Pancreas (tissue), 10 donors: Measurements from ENCODE around the gene BRAT1. TPM values are rescaled to one million over a fixed set of nuclear protein-coding genes. Genes with fewer than 3 reads are reported as not detected.

ENCODE experiments used
- ATAC-seq, 4 donors: fragments of 200-7000 bp; cut with Tn5 transposase; one replicate each; pipeline versions ENCODE4 v1.8.0 to v1.9.1; 2020; ENCODE audit warnings: mild to moderate bottlenecking in 4 of 4, moderate library complexity in 4 of 4
- DNase-seq, 6 donors: peaks; one replicate each; pipeline ENCODE4 v3.0.0-alpha.2; 2020
- FAIRE-seq: peaks from 2 replicates; lab custom pipeline; 2012; peaks lifted over from hg19 to GRCh38; lab: Jason Lieb, UNC
- H3K27ac ChIP-seq, 4 donors: fragments of 200-600 bp; sonication (generic); 1 replicate in 3 of 4; 2 replicates in 1 of 4; pipeline versions ENCODE4 v1.5.0 to v1.8.0; 2020
- H3K27me3 ChIP-seq, 4 donors: fragments of 200-600 bp; one replicate each; pipeline ENCODE4 v1.8.0; 2021
- H3K36me3 ChIP-seq, 3 donors: fragments of 200-600 bp; sonication (generic) in 1 of 3; one replicate each; pipeline versions ENCODE4 v1.5.0 to v1.8.0; 2020 to 2021
- H3K4me1 ChIP-seq, 3 donors: fragments of 200-600 bp; one replicate each; pipeline ENCODE4 v1.8.0; 2021
- H3K4me3 ChIP-seq, 4 donors: fragments of 200-600 bp; sonication (generic) in 2 of 4; one replicate each; pipeline versions ENCODE4 v1.5.0 to v1.8.0; 2020 to 2021
- H3K9me3 ChIP-seq, 4 donors: fragments of 200-600 bp; one replicate each; pipeline ENCODE4 v1.8.0; 2021
- WGBS, 2 donors: extraction: QIAGEN DNeasy Blood & Tissue Kit; methylation state at CpG; one replicate each; pipeline ENCODE4 v1.1.7; 2013; 5-methylcytosine and 5-hydroxymethylcytosine counted together
- intact Hi-C, 3 donors: fragments of 100-400 bp; cut with DNase I; formaldehyde crosslinking; loops; one replicate each; pipeline versions ENCODE4 v1.11.1 to v1.14.2; 2022
- polyA plus RNA-seq, 2 donors: library from polyadenylated mRNA; stranded (reverse); fragments of 200-250 nt; gene quantifications; one replicate each; pipeline ENCODE4 v1.2.3, GENCODE V29; 2013
- total RNA-seq, 6 donors: library from RNA; stranded (reverse); fragmentation: NEBNext Ultra II Directional in 4 of 6; extraction: Animal tissue kit (Norgen Biotek cat#: 25700) in 4 of 6; gene quantifications; one replicate each; pipeline versions ENCODE4 v1.2.1 to v1.2.4, GENCODE V29; 2021 to 2023
- TF ChIP-seq, protein P1 (sequence below), 4 donors: fragments of 200-600 bp; sonication (generic) in 3 of 4; IDR thresholded peaks; one replicate each; pipeline versions ENCODE4 v1.5.0 to v1.8.0; 2021; ENCODE audit warnings: antibody characterized with exemption in 4 of 4
- donor health status: healthy with polysubstance abuse.
- donor health status: DM: no; HTN: no; CAD: no; lungs with moderate emphysema.
- donor health status: DM: no; HTN: no; CAD: no.
- donor health status: control.
- donor health status: control.
- donor health status: Bipolar disorder and iron deficiency.
- donor health status: DM: yes; HTN: yes; CAD: no.
- donor health status: DM: no; HTN: no; CAD: no.
- donor health status: DM: no; HTN: no; CAD: no.
- donor health status: DM: yes; HTN: yes; CAD: no.

The BRAT1 gene
- total and polyA plus RNA-seq, 8 donors: 11.8 to 54.4 (median 15.2) TPM

DNA sequence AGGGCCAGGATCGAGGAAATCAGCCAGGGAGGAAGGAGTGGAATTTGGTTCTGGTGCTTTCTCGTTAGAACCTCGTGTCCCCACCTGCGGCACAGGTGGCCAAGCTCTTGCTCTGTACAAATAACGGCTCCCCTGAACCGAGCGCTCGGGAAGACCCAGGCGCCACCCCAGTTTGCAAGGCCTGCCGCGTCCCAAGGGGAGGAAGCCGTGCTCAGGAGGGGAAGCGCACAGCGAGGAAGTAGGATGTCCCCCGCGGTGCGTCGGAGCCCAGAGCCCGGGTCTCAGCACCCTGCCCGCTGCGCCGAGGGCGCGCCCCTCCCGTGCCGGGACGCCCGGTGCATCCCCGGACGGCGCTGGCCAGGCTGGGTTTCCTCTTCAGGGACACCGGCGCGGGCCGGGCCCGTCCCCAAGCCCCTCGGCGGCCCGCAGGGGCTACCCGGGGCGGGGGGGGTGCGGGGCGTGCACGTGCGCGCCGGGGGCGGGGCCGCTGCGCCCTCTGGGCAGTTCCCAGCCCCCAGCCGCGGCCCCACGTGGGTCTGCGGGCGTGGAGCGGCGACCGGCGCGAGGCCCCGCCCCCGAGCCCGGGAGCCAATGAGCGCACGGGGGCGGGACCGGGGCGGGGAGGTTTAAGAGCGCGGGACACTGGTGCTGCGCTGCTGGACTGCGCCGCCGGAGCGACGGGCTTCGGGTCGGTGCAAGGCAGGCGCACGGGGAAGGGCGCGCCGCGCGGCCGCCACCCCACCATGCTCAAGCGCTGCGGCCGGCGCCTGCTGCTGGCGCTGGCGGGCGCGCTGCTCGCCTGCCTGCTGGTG, 36.0 kb downstream of the BRAT1 start, which contains the start of gene LFNG:
TSS of gene LFNG (plus strand) at position 656 of the 812 bp plus-strand sequence. CDS start at position 744, 88 bp downstream.
- DNase-seq: peak; percentile 86 to 95 (median 90)
- Histone ChIP-seq H3K9me3 (no peaks in the 10 kb centered on the region), H3K27ac (peak within 1 kb of the TSS; percentile 13 to 33 (median 30)), H3K4me3 (peak within 1 kb of the TSS; percentile 57 to 80 (median 76)), H3K4me1 (peaks cover under 1 to 27% (median 13%) of the 10 kb centered on the region in 3 donors), H3K36me3 (no peaks in the 10 kb centered on the region), H3K27me3 (no peaks in the 10 kb centered on the region)
- WGBS, 2 donors: 1% methylated on average over 39 to 95 of the region's 95 CpGs
- intact Hi-C loops: no loop called here
- FAIRE-seq: no peak
- peak; percentile 46 to 64 (median 56) for ATAC-seq
- TF ChIP-seq, protein P1, sequence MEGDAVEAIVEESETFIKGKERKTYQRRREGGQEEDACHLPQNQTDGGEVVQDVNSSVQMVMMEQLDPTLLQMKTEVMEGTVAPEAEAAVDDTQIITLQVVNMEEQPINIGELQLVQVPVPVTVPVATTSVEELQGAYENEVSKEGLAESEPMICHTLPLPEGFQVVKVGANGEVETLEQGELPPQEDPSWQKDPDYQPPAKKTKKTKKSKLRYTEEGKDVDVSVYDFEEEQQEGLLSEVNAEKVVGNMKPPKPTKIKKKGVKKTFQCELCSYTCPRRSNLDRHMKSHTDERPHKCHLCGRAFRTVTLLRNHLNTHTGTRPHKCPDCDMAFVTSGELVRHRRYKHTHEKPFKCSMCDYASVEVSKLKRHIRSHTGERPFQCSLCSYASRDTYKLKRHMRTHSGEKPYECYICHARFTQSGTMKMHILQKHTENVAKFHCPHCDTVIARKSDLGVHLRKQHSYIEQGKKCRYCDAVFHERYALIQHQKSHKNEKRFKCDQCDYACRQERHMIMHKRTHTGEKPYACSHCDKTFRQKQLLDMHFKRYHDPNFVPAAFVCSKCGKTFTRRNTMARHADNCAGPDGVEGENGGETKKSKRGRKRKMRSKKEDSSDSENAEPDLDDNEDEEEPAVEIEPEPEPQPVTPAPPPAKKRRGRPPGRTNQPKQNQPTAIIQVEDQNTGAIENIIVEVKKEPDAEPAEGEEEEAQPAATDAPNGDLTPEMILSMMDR (IDR thresholded peaks at IDR 0.05): no peak

DNA sequence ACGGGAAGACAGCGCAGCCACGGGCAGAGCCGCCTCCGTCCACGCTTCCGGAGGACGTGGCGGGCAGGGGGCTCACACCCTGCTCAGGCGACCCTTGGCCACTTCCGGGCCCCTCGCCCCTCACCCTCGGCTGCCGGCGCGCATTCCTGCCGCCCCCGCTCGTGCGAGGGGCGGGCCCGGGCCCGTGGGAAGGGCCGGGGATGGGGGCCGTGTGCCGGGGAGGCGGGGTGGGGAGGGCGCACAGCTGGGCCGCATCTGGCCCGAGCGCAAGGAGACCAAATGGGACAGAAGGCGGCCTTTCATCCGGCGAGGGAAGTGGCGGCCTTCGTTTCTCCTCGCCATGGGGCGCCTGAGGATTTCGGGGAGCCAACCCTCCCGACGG, 36.6 kb downstream of the BRAT1 start:
- no peak overlapping the region for H3K27ac ChIP-seq
- H3K4me1 ChIP-seq: peaks cover 0 to 25% (median 10%) of the 10 kb centered on the region in 3 donors
- H3K36me3 ChIP-seq: no peaks in the 10 kb centered on the region
- intact Hi-C loops: no loop called here
- peak overlapping the region in 3 of 4 donors; percentile 38 to 80 (median 72) for H3K4me3 ChIP-seq
- H3K27me3 ChIP-seq: no peaks in the 10 kb centered on the region
- 23 to 24% methylated on average over 40 to 41 of the region's 41 CpGs for WGBS, 2 donors
- no peak for FAIRE-seq
- DNase-seq: no peak
- no peak for ATAC-seq
- H3K9me3 ChIP-seq: no peaks in the 10 kb centered on the region
- TF ChIP-seq, protein P1 (IDR thresholded peaks at IDR 0.05): no peak

DNA sequence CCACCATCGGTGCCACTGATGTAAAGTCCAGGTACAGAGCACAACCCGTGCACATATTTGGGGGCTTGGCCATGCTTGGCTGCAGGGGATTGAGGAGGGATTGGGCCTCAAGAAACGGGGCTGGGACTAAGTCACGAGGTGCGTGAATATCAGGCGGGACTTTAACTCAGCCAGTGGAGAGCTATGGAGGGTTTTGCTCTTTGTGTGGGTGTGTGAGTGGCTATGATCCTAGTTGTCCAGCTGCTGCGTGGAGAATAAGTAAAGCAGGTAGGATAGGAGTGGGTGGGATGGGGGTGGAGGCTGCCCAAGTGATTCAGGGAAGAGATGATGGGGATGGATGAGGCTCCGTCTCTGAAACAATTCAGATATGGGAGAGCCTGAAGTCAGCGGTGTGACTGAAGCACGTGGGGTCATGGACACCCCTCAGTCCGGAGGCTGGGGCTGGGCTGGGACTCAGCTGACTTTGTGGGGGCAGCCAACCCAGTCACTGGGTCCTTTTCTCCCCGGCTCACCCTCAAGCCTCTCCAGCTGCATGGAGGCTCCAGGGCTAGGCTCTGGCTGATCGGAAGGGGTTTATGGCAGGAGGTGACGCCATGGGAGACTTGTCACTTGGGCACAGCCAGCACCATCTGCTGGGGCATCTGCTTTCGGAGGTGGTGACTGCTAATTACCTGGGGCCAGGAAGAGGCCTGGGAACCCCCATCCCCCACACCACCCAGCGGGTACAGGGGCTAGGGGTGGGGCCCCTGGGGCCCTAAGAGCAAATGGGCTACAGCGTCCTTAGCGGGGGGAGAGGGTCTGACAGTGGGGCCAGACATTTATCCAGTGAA, 37.4 kb downstream of the BRAT1 start:
- intact Hi-C loops: no loop called here
- TF ChIP-seq, protein P1 (IDR thresholded peaks at IDR 0.05): no peak
- WGBS, 2 donors: 77 to 84% methylated on average over 18 of the region's 18 CpGs
- H3K36me3 ChIP-seq: no peaks in the 10 kb centered on the region
- DNase-seq (no peak), ATAC-seq (no peak), FAIRE-seq (no peak)
- H3K27ac ChIP-seq: no peak overlapping the region
- H3K27me3 ChIP-seq: no peaks in the 10 kb centered on the region
- peaks cover 0 to 17% (median 2%) of the 10 kb centered on the region in 3 donors for H3K4me1 ChIP-seq
- no peak overlapping the region for H3K4me3 ChIP-seq
- H3K9me3 ChIP-seq: no peaks in the 10 kb centered on the region

DNA sequence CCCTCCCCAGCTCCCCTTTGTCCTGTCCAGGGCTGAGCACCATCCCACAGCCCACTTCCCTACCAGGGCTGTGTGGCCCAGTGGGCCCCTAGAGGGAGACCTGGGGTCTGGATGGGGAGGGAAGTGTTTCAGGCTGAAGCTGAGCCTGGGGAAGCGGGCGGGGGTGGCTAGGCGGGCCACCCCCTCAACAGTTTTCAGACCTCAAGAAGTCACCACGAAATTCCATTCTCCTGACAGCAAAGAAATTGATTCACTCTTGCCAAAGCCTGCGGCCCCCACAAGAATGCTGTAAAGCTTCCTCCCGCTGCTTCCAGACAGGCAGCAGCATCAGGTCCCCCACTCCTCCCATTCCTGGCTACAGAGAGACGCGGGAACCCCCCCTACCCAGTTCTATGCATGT, 38.3 kb downstream of the BRAT1 start:
- 81 to 87% methylated on average over 8 of the region's 8 CpGs for WGBS, 2 donors
- DNase-seq: no peak
- no peak for FAIRE-seq

More for the DNA sequence above, 38.3 kb downstream of the BRAT1 start:
- TF ChIP-seq, protein P1 (IDR thresholded peaks at IDR 0.05): no peak
- Histone ChIP-seq H3K9me3 (no peaks in the 10 kb centered on the region), H3K36me3 (no peaks in the 10 kb centered on the region), H3K27ac (no peak overlapping the region), H3K4me1 (peaks cover 0 to 8% (median 0%) of the 10 kb centered on the region in 3 donors), H3K27me3 (no peaks in the 10 kb centered on the region), H3K4me3 (no peak overlapping the region)
- intact Hi-C loops: no loop called here
- ATAC-seq: no peak
